HEK293 (cell line): ENCODE measurements around the gene OVCH1.

Source experiments
- SALL2 ChIP-seq: fragments of 450-650 bp; formaldehyde crosslinking; IDR thresholded peaks from 2 replicates; pipeline ENCODE4 v1.5.0; 2017; ENCODE audit warnings: missing biosample characterization, mild to moderate bottlenecking, missing genetic modification characterization, borderline replicate concordance
- ZBTB1 ChIP-seq: fragments of 450-650 bp; formaldehyde crosslinking; IDR thresholded peaks from 2 replicates; pipeline ENCODE4 v1.5.1; 2016; ENCODE audit warnings: missing biosample characterization, missing genetic modification characterization
- ZBTB21 ChIP-seq: fragments of 450-650 bp; formaldehyde crosslinking; IDR thresholded peaks from 2 replicates; pipeline ENCODE4 v1.5.1; 2017; ENCODE audit warnings: missing biosample characterization, missing genetic modification characterization
- ZBTB7A ChIP-seq: fragments of 450-650 bp; formaldehyde crosslinking; IDR thresholded peaks from 2 replicates; pipeline ENCODE4 v1.5.1; 2016; ENCODE audit warnings: low read depth, missing biosample characterization, missing genetic modification characterization
- ZEB2 ChIP-seq: fragments of 450-650 bp; formaldehyde crosslinking; IDR thresholded peaks from 2 replicates; pipeline ENCODE4 v1.5.1; 2016; ENCODE audit warnings: missing biosample characterization, missing genetic modification characterization
- ZNF223 ChIP-seq: fragments of 450-650 bp; formaldehyde crosslinking; IDR thresholded peaks from 2 replicates; pipeline ENCODE4 v1.5.1; 2016; ENCODE audit warnings: missing biosample characterization, missing genetic modification characterization
- ZNF24 ChIP-seq: fragments of 450-650 bp; formaldehyde crosslinking; IDR thresholded peaks from 2 replicates; pipeline ENCODE4 v1.5.1; 2016; ENCODE audit warnings: missing biosample characterization, missing genetic modification characterization
- ZNF658 ChIP-seq: fragments of 450-650 bp; formaldehyde crosslinking; IDR thresholded peaks from 2 replicates; pipeline ENCODE4; 2016; ENCODE audit warnings: missing biosample characterization, missing genetic modification characterization
- ZNF76 ChIP-seq: fragments of 450-650 bp; formaldehyde crosslinking; IDR thresholded peaks from 2 replicates; pipeline ENCODE4; 2016; ENCODE audit warnings: low read depth, missing biosample characterization, missing genetic modification characterization, borderline replicate concordance
- TF ChIP-seq, protein P1 (sequence below): fragments of 450-650 bp; formaldehyde crosslinking; IDR thresholded peaks from 2 replicates; pipeline ENCODE4 v1.5.1; 2016; ENCODE audit warnings: missing biosample characterization, missing genetic modification characterization
- TF ChIP-seq, protein P2 (sequence below): fragments of 450-650 bp; formaldehyde crosslinking; conservative IDR thresholded peaks from 2 replicates; pipeline ENCODE4 v1.5.1; 2016; ENCODE audit warnings: low read depth, missing biosample characterization, missing genetic modification characterization

DNA sequence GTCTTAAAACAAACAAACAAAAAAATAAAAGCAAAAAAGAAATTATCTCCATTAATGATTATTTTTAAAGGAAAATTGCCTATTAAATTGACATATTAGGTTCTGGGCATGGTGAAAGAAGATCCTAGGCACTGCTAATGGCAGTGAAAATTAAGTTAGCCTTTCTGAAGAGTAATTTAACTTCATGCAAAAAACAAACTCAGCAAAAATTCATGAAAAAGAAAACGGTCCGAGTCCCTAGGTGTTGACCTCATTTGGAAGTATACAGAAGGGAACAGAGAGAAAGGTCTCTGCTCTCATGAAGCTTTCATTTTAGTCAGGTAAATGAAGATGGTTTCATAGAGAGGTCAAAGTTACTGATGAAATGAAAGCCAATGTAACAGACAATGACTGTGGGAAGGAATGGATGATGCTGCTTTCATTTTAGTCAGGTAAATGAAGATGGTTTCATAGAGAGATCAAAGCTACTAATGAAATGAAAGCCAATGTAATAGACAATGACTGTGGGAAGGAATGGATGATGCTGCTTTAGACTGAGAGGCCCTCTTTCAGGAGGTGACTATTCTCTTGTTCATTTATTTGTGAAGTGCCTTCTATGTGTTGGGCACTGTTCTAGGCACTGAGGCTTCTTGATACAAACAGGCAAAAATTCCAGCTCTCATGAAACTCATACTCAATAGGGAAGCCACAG is 50.1 kb downstream of the OVCH1 start:
- no peak for TF ChIP-seq ZBTB7A (tag by site-specific recombination)
- TF ChIP-seq, protein P1, sequence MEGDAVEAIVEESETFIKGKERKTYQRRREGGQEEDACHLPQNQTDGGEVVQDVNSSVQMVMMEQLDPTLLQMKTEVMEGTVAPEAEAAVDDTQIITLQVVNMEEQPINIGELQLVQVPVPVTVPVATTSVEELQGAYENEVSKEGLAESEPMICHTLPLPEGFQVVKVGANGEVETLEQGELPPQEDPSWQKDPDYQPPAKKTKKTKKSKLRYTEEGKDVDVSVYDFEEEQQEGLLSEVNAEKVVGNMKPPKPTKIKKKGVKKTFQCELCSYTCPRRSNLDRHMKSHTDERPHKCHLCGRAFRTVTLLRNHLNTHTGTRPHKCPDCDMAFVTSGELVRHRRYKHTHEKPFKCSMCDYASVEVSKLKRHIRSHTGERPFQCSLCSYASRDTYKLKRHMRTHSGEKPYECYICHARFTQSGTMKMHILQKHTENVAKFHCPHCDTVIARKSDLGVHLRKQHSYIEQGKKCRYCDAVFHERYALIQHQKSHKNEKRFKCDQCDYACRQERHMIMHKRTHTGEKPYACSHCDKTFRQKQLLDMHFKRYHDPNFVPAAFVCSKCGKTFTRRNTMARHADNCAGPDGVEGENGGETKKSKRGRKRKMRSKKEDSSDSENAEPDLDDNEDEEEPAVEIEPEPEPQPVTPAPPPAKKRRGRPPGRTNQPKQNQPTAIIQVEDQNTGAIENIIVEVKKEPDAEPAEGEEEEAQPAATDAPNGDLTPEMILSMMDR, result no peak
- TF ChIP-seq SALL2, result no peak
- no peak for TF ChIP-seq ZNF24 (tag by site-specific recombination)
- no peak for TF ChIP-seq ZBTB1 (tag by site-specific recombination)
- TF ChIP-seq ZNF223 (tag by site-specific recombination), result no peak
- TF ChIP-seq, protein P2, sequence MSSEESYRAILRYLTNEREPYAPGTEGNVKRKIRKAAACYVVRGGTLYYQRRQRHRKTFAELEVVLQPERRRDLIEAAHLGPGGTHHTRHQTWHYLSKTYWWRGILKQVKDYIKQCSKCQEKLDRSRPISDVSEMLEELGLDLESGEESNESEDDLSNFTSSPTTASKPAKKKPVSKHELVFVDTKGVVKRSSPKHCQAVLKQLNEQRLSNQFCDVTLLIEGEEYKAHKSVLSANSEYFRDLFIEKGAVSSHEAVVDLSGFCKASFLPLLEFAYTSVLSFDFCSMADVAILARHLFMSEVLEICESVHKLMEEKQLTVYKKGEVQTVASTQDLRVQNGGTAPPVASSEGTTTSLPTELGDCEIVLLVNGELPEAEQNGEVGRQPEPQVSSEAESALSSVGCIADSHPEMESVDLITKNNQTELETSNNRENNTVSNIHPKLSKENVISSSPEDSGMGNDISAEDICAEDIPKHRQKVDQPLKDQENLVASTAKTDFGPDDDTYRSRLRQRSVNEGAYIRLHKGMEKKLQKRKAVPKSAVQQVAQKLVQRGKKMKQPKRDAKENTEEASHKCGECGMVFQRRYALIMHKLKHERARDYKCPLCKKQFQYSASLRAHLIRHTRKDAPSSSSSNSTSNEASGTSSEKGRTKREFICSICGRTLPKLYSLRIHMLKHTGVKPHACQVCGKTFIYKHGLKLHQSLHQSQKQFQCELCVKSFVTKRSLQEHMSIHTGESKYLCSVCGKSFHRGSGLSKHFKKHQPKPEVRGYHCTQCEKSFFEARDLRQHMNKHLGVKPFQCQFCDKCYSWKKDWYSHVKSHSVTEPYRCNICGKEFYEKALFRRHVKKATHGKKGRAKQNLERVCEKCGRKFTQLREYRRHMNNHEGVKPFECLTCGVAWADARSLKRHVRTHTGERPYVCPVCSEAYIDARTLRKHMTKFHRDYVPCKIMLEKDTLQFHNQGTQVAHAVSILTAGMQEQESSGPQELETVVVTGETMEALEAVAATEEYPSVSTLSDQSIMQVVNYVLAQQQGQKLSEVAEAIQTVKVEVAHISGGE, result no peak
- no peak for TF ChIP-seq ZNF76 (tag by site-specific recombination)
- TF ChIP-seq ZEB2 (tag by site-specific recombination), result no peak
- TF ChIP-seq ZNF658 (tag by site-specific recombination), result no peak
- TF ChIP-seq ZBTB21 (tag by site-specific recombination), result no peak
